Brain pericyte (primary cell): Measurements from ENCODE around the gene GDF2.

Experiments
- DNase-seq: peaks from one replicate; pipeline ENCODE4 v3.0.0-alpha.2; 2012; ENCODE audit warnings: low read depth, low spot score

The GDF2 gene

GRCh38 chr10:47368431-47369180 is 46.4 kb downstream of the GDF2 start:
- DNase-seq, result no peak

- DNase-seq, result no peak
Observed at GRCh38 chr10:47369251-47369894, 47.1 kb downstream of the GDF2 start.

- no peak for DNase-seq
Observed at GRCh38 chr10:47370015-47370767, 47.9 kb downstream of the GDF2 start.

- DNase-seq, result no peak
Observed at GRCh38 chr10:47370878-47371277, 48.6 kb downstream of the GDF2 start.

GRCh38 chr10:47371629-47372485 is 49.6 kb downstream of the GDF2 start:
- no peak for DNase-seq

GRCh38 chr10:47372726-47373125 is 50.5 kb downstream of the GDF2 start:
- DNase-seq, result no peak

GRCh38 chr10:47374611-47375536 is 52.6 kb downstream of the GDF2 start:
- no peak for DNase-seq

GRCh38 chr10:47376522-47377220 is 54.4 kb downstream of the GDF2 start:
- DNase-seq, result no peak
